Measurements from ENCODE around the gene MIA. TPM values are rescaled to one million over a fixed set of nuclear protein-coding genes. Genes with fewer than 3 reads are reported as not detected.

MIA gene
- total and polyA plus RNA-seq, 2 donors (not counting 1 experiment from before 2014, with no cell fraction given): 0.37 to 5.7 TPM

- H3K36me3 ChIP-seq (replicated peaks in 1 of 2; ENCODE audit: control extremely low read depth in 1 of 2, control insufficient read depth in 1 of 2, extremely low read depth in 1 of 2, insufficient read depth in 2 of 2, low read length in 1 of 2): peaks cover 0 to 36% of the 10 kb centered on the region in 2 experiments
- DNase-seq: no peak
- H3K4me2 ChIP-seq (replicated peaks; ENCODE audit: low read depth, low read length, poor library complexity, severe bottlenecking): peak overlapping the region; percentile 82
- peak overlapping the region in 3 of 5 experiments; percentile 61 to 82 (median 67) for H3K4me3 ChIP-seq (ENCODE audit: control extremely low read depth in 1 of 5, extremely low read depth in 1 of 5, insufficient read depth in 1 of 5, low read depth in 2 of 5, low read length in 4 of 5)
- no peak for ATAC-seq (ENCODE audit: low read depth)
- no peaks in the 10 kb centered on the region for H3K9me3 ChIP-seq (ENCODE audit: control extremely low read depth in 1 of 3, control insufficient read depth in 2 of 3, insufficient read depth in 1 of 3, low read length in 2 of 3)
- ChIA-PET CTCF (interaction anchor here (0.7 to 4.9 kb wide), 7 partner anchors 11 to 135 kb away, joined by 3 to 48 read pairs (median 7); partner anchors contain the start of genes COQ8B, ITPKC and RAB4B), POLR2A (interaction anchor here (1.1 to 3.1 kb wide), 8 partner anchors 10 to 134 kb away, joined by 4 to 68 read pairs (median 6); partner anchors contain the start of genes ACTMAP, RAB4B and SNRPA)
- Mint-ChIP-seq H3K27ac (peak overlapping the region; percentile 98), H3K4me3 (peak overlapping the region; percentile 73), H3K4me1 (peaks cover 47% of the 10 kb centered on the region), H3K27me3 (no peaks in the 10 kb centered on the region), H3K9me3 (ENCODE audit: insufficient read depth) (no peaks in the 10 kb centered on the region)
- H3K4me1 ChIP-seq (ENCODE audit: control insufficient read depth in 2 of 2, insufficient read depth in 2 of 2, low read length in 2 of 2): peaks cover 42 to 46% of the 10 kb centered on the region in 2 donors
- no peaks in the 10 kb centered on the region for H3K27me3 ChIP-seq (replicated peaks in 1 of 4; ENCODE audit: control extremely low read depth in 1 of 4, control insufficient read depth in 3 of 4, insufficient read depth in 4 of 4, low read length in 3 of 4)
- H3K79me2 ChIP-seq (ENCODE audit: control insufficient read depth, insufficient read depth, low read length): peaks cover 40% of the 10 kb centered on the region
- H2AFZ ChIP-seq (ENCODE audit: insufficient read depth, low read depth, low read length, poor library complexity, severe bottlenecking): peak overlapping the region; percentile 76
- H4K20me1 ChIP-seq (ENCODE audit: control insufficient read depth, insufficient read depth, low read length, poor library complexity, severe bottlenecking): peaks cover 27% of the 10 kb centered on the region
- peak overlapping the region; percentile 79 for H3K9ac ChIP-seq (ENCODE audit: low read length)
- no peak for TF ChIP-seq CTCF (IDR thresholded peaks at IDR 0.05)
- no peak for TF ChIP-seq EZH2 (IDR thresholded peaks at IDR 0.05; ENCODE audit: borderline replicate concordance, insufficient read depth, low read depth, low read length, poor library complexity, severe bottlenecking)
- peak overlapping the region; percentile 85 to 90 for H3K27ac ChIP-seq (ENCODE audit: low read length in 2 of 2)
- intact Hi-C loops (cut with micrococcal nuclease): loop anchor here (5.0 kb wide), 1 partner anchor 185 kb away; no protein-coding TSS in a partner anchor
- over 99% methylated on average over 9 of the region's 14 CpGs for WGBS (ENCODE audit: insufficient coverage)
Measured at GRCh38 chr19:40797166-40797962, 22.0 kb downstream of the MIA start.
